Mammary epithelial cell (primary cell): ENCODE results near the gene LRRC2.

Experiments used
- EZH2 ChIP-seq: IDR thresholded peaks from 2 replicates; pipeline ENCODE4 v1.6.1; 2012; ENCODE audit warnings: low read length, inconsistent platforms, borderline replicate concordance
- TF ChIP-seq, protein P1 (sequence below), 2 donors: IDR thresholded peaks in 1 of 2; conservative IDR thresholded peaks in 1 of 2; 2 replicates each; pipeline ENCODE4 v1.5.1; 2011 to 2012; ENCODE audit warnings: inconsistent platforms in 2 of 2, low read length in 2 of 2, mild to moderate bottlenecking in 2 of 2, control low read depth in 1 of 2, low read depth in 1 of 2; ENCODE audit not compliant: insufficient read depth in 1 of 2; ENCODE audit errors: extremely low read depth in 1 of 2

DNA sequence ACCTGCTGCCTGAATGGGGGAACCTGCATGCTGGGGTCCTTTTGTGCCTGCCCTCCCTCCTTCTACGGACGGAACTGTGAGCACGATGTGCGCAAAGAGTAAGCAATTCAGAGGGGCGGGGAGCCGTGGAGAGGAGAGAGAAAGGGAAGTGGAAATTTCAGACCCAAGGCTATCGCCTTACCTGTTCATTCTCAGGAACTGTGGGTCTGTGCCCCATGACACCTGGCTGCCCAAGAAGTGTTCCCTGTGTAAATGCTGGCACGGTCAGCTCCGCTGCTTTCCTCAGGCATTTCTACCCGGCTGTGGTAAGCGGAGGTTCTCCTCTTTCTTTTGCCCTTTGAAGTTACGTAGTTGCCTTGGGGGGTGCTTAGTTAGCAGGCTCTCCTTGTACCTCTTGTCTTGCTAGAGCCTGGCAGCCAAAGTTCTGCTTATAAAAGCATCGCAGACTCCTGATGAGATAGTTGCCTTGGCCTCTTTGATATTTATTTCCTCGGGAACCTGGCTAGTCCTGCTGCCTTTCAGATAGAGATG is 13.7 kb upstream of the LRRC2 start:
- TF ChIP-seq, protein P1, sequence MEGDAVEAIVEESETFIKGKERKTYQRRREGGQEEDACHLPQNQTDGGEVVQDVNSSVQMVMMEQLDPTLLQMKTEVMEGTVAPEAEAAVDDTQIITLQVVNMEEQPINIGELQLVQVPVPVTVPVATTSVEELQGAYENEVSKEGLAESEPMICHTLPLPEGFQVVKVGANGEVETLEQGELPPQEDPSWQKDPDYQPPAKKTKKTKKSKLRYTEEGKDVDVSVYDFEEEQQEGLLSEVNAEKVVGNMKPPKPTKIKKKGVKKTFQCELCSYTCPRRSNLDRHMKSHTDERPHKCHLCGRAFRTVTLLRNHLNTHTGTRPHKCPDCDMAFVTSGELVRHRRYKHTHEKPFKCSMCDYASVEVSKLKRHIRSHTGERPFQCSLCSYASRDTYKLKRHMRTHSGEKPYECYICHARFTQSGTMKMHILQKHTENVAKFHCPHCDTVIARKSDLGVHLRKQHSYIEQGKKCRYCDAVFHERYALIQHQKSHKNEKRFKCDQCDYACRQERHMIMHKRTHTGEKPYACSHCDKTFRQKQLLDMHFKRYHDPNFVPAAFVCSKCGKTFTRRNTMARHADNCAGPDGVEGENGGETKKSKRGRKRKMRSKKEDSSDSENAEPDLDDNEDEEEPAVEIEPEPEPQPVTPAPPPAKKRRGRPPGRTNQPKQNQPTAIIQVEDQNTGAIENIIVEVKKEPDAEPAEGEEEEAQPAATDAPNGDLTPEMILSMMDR (conservative IDR thresholded peaks at IDR 0.05 in 1 of 2, IDR thresholded peaks at IDR 0.05 in 1 of 2; ENCODE audit: extremely low read depth in 1 of 2, insufficient read depth in 1 of 2, low read depth in 1 of 2, low read length in 2 of 2), result no peak
- no peak for TF ChIP-seq EZH2
